SK-N-SH (cell line): ENCODE measurements around the gene SMYD4. TPM values are rescaled to one million over a fixed set of nuclear protein-coding genes. Genes with fewer than 3 reads are reported as not detected.

Experiments
- CTCF ChIA-PET: fragments of 300-600, 350-600 bp; formaldehyde crosslinking; extraction: SDS; loops from one replicate; lab custom pipeline; 2021; lab: Yijun Ruan, JAX
- POLR2A ChIA-PET: fragments of 350-600 bp; sonication (Branson Sonifier 250); formaldehyde crosslinking; extraction: SDS; loops from one replicate; lab custom pipeline; 2020; ENCODE audit warnings: antibody characterized with exemption, inconsistent platforms; lab: Yijun Ruan, JAX
- DNase-seq: peaks from one replicate; pipeline ENCODE4 v3.0.0; 2012
- H2AFZ ChIP-seq: fragments of 200-600 bp; sonication (generic); 2 replicates; pipeline ENCODE4 v1.8.1; 2016; ENCODE audit warnings: antibody characterized with exemption, mild to moderate bottlenecking, low read depth
- H3F3A ChIP-seq: fragments of 200-600 bp; sonication (generic); replicated peaks from 2 replicates; pipeline ENCODE3; 2016; ENCODE audit warnings: antibody characterized with exemption, mild to moderate bottlenecking; ENCODE audit not compliant: insufficient read depth
- H3K27ac ChIP-seq, 2 experiments: fragments of 200-500 bp in 1 of 2; fragments of 200-600 bp in 1 of 2; sonication (Bioruptor generic) in 1 of 2; sonication (generic), shearing (Covaris generic) in 1 of 2; 2 replicates each; pipeline versions ENCODE4 v1.5.1 to v1.6.1; 2014 to 2016; ENCODE audit warnings: low read depth in 2 of 2, inconsistent platforms in 1 of 2, low read length in 1 of 2, mild to moderate bottlenecking in 1 of 2, mixed read lengths in 1 of 2
- H3K27me3 ChIP-seq: fragments of 200-600 bp; sonication (generic), shearing (Covaris generic); 2 replicates; pipeline ENCODE4 v1.6.1; 2016; ENCODE audit warnings: mixed run types; ENCODE audit not compliant: insufficient read depth
- H3K36me3 ChIP-seq, 2 experiments: fragments of 200-500 bp in 1 of 2; fragments of 200-600 bp in 1 of 2; sonication (Bioruptor generic) in 1 of 2; sonication (generic) in 1 of 2; replicated peaks in 1 of 2; 2 replicates each; pipeline versions ENCODE3 to v1.5.1; 2014 to 2016; ENCODE audit warnings: low read length in 1 of 2, mild to moderate bottlenecking in 1 of 2; ENCODE audit not compliant: insufficient read depth in 2 of 2, control insufficient read depth in 1 of 2
- H3K4me1 ChIP-seq, 2 experiments: fragments of 200-500 bp in 1 of 2; fragments of 200-600 bp in 1 of 2; sonication (Bioruptor generic) in 1 of 2; sonication (generic), shearing (Covaris generic) in 1 of 2; 2 replicates each; pipeline versions ENCODE4 v1.5.1 to v1.6.1; 2014 to 2016; ENCODE audit warnings: low read depth in 1 of 2, low read length in 1 of 2, mixed run types in 1 of 2; ENCODE audit not compliant: insufficient read depth in 2 of 2, control insufficient read depth in 1 of 2
- H3K4me2 ChIP-seq: fragments of 200-600 bp; sonication (generic), shearing (Covaris generic); 2 replicates; pipeline ENCODE4 v1.6.1; 2017; ENCODE audit warnings: mixed run types
- H3K4me3 ChIP-seq, 2 experiments: fragments of 200-500 bp in 1 of 2; fragments of 200-600 bp in 1 of 2; sonication (Bioruptor generic) in 1 of 2; sonication (generic), shearing (Covaris generic) in 1 of 2; 2 replicates each; pipeline versions ENCODE4 v1.5.1 to v1.8.1; 2014 to 2016; ENCODE audit warnings: low read depth in 2 of 2, inconsistent platforms in 1 of 2, low read length in 1 of 2, mild to moderate bottlenecking in 1 of 2, mixed read lengths in 1 of 2, moderate library complexity in 1 of 2
- H3K79me2 ChIP-seq: fragments of 200-600 bp; sonication (generic); 2 replicates; pipeline ENCODE4 v1.8.1; 2017; ENCODE audit warnings: mild to moderate bottlenecking; ENCODE audit not compliant: insufficient read depth
- H3K9ac ChIP-seq: fragments of 200-600 bp; sonication (generic); 2 replicates; pipeline ENCODE4 v1.6.1; 2017; ENCODE audit warnings: mixed run types
- H3K9me2 ChIP-seq: fragments of 200-600 bp; sonication (generic); 2 replicates; pipeline ENCODE4 v1.6.1; 2017; ENCODE audit warnings: mixed run types
- H3K9me3 ChIP-seq: fragments of 200-600 bp; sonication (generic); 2 replicates; pipeline ENCODE4 v1.6.1; 2017; ENCODE audit warnings: mixed run types, mild to moderate bottlenecking, moderate library complexity
- H4K20me1 ChIP-seq: fragments of 200-600 bp; sonication (generic); 2 replicates; pipeline ENCODE4 v1.6.1; 2017; ENCODE audit warnings: mild to moderate bottlenecking, mixed run types; ENCODE audit not compliant: insufficient read depth
- EP300 ChIP-seq, 2 experiments: IDR thresholded peaks; 2 replicates each; pipeline versions ENCODE4 v1.4.0 to v1.6.1; 2012; ENCODE audit warnings: borderline replicate concordance in 1 of 2, low read depth in 1 of 2, low read length in 1 of 2
- FOXM1 ChIP-seq: IDR thresholded peaks from 2 replicates; pipeline ENCODE4 v1.4.0; 2012; ENCODE audit warnings: low read depth, mild to moderate bottlenecking
- GABPA ChIP-seq: IDR thresholded peaks from 2 replicates; pipeline ENCODE4 v1.4.0; 2012; ENCODE audit warnings: low read depth, mild to moderate bottlenecking
- IRF3 ChIP-seq: fragments of 150-350 bp; IDR thresholded peaks from 2 replicates; pipeline ENCODE4 v1.6.1; 2016; ENCODE audit warnings: mild to moderate bottlenecking, low read depth, low read length
- JUND ChIP-seq: IDR thresholded peaks from 2 replicates; pipeline ENCODE4 v1.4.0; 2012
- MXI1 ChIP-seq: IDR thresholded peaks from 2 replicates; pipeline ENCODE4 v1.6.1; 2012; ENCODE audit warnings: mild to moderate bottlenecking, low read depth, low read length, improper control_type of control experiment
- NFIC ChIP-seq: IDR thresholded peaks from 2 replicates; pipeline ENCODE4 v1.4.0; 2012; ENCODE audit warnings: borderline replicate concordance
- NRF1 ChIP-seq: IDR thresholded peaks from 2 replicates; pipeline ENCODE4 v1.6.1; 2012; ENCODE audit warnings: low read depth, mild to moderate bottlenecking, low read length
- PBX3 ChIP-seq: IDR thresholded peaks from 2 replicates; pipeline ENCODE4; 2012
- RAD21 ChIP-seq: IDR thresholded peaks from 2 replicates; pipeline ENCODE4 v1.6.1; 2012; ENCODE audit warnings: mild to moderate bottlenecking, low read length
- RCOR1 ChIP-seq: fragments of 150-350 bp; IDR thresholded peaks from 2 replicates; pipeline ENCODE4 v1.6.1; 2017; ENCODE audit warnings: antibody characterized with exemption, low read length
- RFX5 ChIP-seq: IDR thresholded peaks from 2 replicates; pipeline ENCODE4 v1.6.1; 2012; ENCODE audit warnings: mild to moderate bottlenecking, improper control_type of control experiment, low read length
- RXRA ChIP-seq: IDR thresholded peaks from 2 replicates; pipeline ENCODE4 v1.4.0; 2012; ENCODE audit warnings: low read depth, mild to moderate bottlenecking, borderline replicate concordance
- SIN3A ChIP-seq: IDR thresholded peaks from 2 replicates; pipeline ENCODE4 v1.6.1; 2012; ENCODE audit warnings: low read depth, mild to moderate bottlenecking, low read length, moderate library complexity, borderline replicate concordance
- SMC3 ChIP-seq: IDR thresholded peaks from 2 replicates; pipeline ENCODE4 v1.6.1; 2012; ENCODE audit warnings: low read depth, low read length, improper control_type of control experiment
- TAF1 ChIP-seq: IDR thresholded peaks from 2 replicates; pipeline ENCODE4 v1.6.1; 2012; ENCODE audit warnings: low read depth, mild to moderate bottlenecking, low read length, moderate library complexity, borderline replicate concordance
- TCF12 ChIP-seq: IDR thresholded peaks from 2 replicates; pipeline ENCODE4 v1.4.0; 2012
- TEAD4 ChIP-seq: IDR thresholded peaks from 2 replicates; pipeline ENCODE4 v1.4.0; 2012; ENCODE audit warnings: mild to moderate bottlenecking, borderline replicate concordance; ENCODE audit not compliant: insufficient read depth
- USF2 ChIP-seq: fragments of 150-350 bp; IDR thresholded peaks from 2 replicates; pipeline ENCODE4 v1.6.1; 2017; ENCODE audit warnings: antibody characterized with exemption, low read length, low read depth, borderline replicate concordance
- YY1 ChIP-seq: IDR thresholded peaks from 2 replicates; pipeline ENCODE4 v1.4.0; 2012; ENCODE audit warnings: low read depth, mild to moderate bottlenecking
- ZBTB33 ChIP-seq: IDR thresholded peaks from 2 replicates; pipeline ENCODE4 v1.4.0; 2012; ENCODE audit warnings: low read depth, borderline replicate concordance
- WGBS: methylation state at CpG from one replicate; pipeline ENCODE4 v1.1.6; 2017; ENCODE audit warnings: low lambda C conversion rate; 5-methylcytosine and 5-hydroxymethylcytosine counted together
- polyA plus RNA-seq, 3 experiments: library from polyadenylated mRNA; depleted of rRNA; stranded (reverse); fragments of >200 nt; gene quantifications; 2 replicates each; pipeline ENCODE4 v1.2.3, GENCODE V29; 2012

Gene SMYD4
- polyA plus RNA-seq, 1 of the 3 experiments (the other 2 are of a cell fraction) = 4.9 TPM

GRCh38 chr17:1782171-1782567 lies 47.5 kb downstream of the SMYD4 start:
- Histone ChIP-seq H2AFZ (no peak overlapping the region), H3K27ac (no peak overlapping the region), H3K36me3 (peaks cover 19 to 35% of the 10 kb centered on the region in 2 experiments), H3K9me3 (no peaks in the 10 kb centered on the region), H3K4me3 (no peak overlapping the region), H3K79me2 (0 out of 2 replicates have a peak, but pooled peaks cover 9% of the 10 kb centered on the region), H3K4me1 (peaks cover 9 to 21% of the 10 kb centered on the region in 2 experiments; a peak in 3 of 4 replicates), H3K27me3 (no peaks in the 10 kb centered on the region), H4K20me1 (no peaks in the 10 kb centered on the region), H3K4me2 (no peak overlapping the region), H3K9ac (no peak overlapping the region), H3F3A (peaks cover 30% of the 10 kb centered on the region), H3K9me2 (no peaks in the 10 kb centered on the region)
- DNase-seq = no peak
- 85% methylated on average over 5 of the region's 6 CpGs for WGBS
- ChIA-PET POLR2A (no interaction called here), CTCF (interaction anchor here (1.2 to 7.9 kb wide), 3 partner anchors 64 to 116 kb away, joined by 4 to 112 read pairs (median 4); no protein-coding TSS in a partner anchor)
- TF ChIP-seq PBX3 (no peak), JUND (no peak), FOXM1 (no peak), TCF12 (no peak), SIN3A (no peak), EP300 (IDR thresholded peaks at IDR 0.05; ENCODE audit: borderline replicate concordance in 1 of 2, low read depth in 1 of 2, low read length in 1 of 2) (no peak), USF2 (no peak), IRF3 (no peak), SMC3 (no peak), MXI1 (no peak), RFX5 (no peak), RCOR1 (no peak), RAD21 (no peak)

- no peaks in the 10 kb centered on the region for H4K20me1 ChIP-seq
- no peaks in the 10 kb centered on the region for H3K27me3 ChIP-seq
- H3K9me2 ChIP-seq = no peaks in the 10 kb centered on the region
- peak overlapping the region; percentile 80 to 84 for H3K27ac ChIP-seq
- no peak overlapping the region for H3K4me3 ChIP-seq
- peak; percentile 44 for DNase-seq
- H3K9ac ChIP-seq = peak overlapping the region; percentile 26; the same call in 1 of the 2 replicates
- 24% methylated on average over 8 of the region's 8 CpGs for WGBS
- no peaks in the 10 kb centered on the region for H3K79me2 ChIP-seq
- peaks cover 27 to 33% of the 10 kb centered on the region in 2 experiments for H3K36me3 ChIP-seq
- peaks cover 8 to 12% of the 10 kb centered on the region in 2 experiments; a peak in 3 of 4 replicates for H3K4me1 ChIP-seq
- ChIA-PET POLR2A (no interaction called here), CTCF (interaction anchor here (1.0 to 2.3 kb wide), 4 partner anchors 17 to 63 kb away, joined by 3 to 5 read pairs (median 4); no protein-coding TSS in a partner anchor)
- no peak overlapping the region for H2AFZ ChIP-seq
- peak overlapping the region; percentile 72 for H3K4me2 ChIP-seq
- H3F3A ChIP-seq = peaks cover 22% of the 10 kb centered on the region
- H3K9me3 ChIP-seq = no peaks in the 10 kb centered on the region
- TF ChIP-seq RXRA = peak; percentile 31; the same call in 1 of the 2 replicates
- TF ChIP-seq ZBTB33 = no peak
- peak; percentile 67; the same call in 1 of the 2 replicates for TF ChIP-seq TEAD4
- TF ChIP-seq EP300 (IDR thresholded peaks at IDR 0.05; ENCODE audit: borderline replicate concordance in 1 of 2, low read depth in 1 of 2, low read length in 1 of 2) = 0 out of 4 replicates have a peak, but pooled peaks of 1 of the 2 experiments have one; percentile 31
- TF ChIP-seq RFX5 = no peak
- TF ChIP-seq PBX3 = peak; percentile 45; the same call in 1 of the 2 replicates
- no peak for TF ChIP-seq GABPA
- TF ChIP-seq NFIC = peak; percentile 87; the same call in 1 of the 2 replicates
- no peak for TF ChIP-seq NRF1
- TF ChIP-seq TAF1 = no peak
- 0 out of 2 replicates have a peak, but pooled peaks have one; percentile 23 for TF ChIP-seq YY1
These were observed 50.1 kb downstream of the SMYD4 start for GRCh38 chr17:1779571-1780131.
